Ovary (tissue), 3 donors: Measurements from ENCODE around the gene NAV2.

Source experiments
- POLR2A ChIP-seq: fragments of 450-650 bp; IDR thresholded peaks from one replicate; pipeline ENCODE4 v1.6.1; 2017; ENCODE audit warnings: antibody characterized with exemption, mild to moderate bottlenecking, moderate library complexity
- TF ChIP-seq, protein P1 (sequence below), 3 donors: fragments of 450-650 bp in 2 of 3; fragments of 200-600 bp in 1 of 3; IDR thresholded peaks; one replicate each; pipeline versions ENCODE4 v1.5.1 to v1.8.0; 2016 to 2022; ENCODE audit warnings: antibody characterized with exemption in 3 of 3, mild to moderate bottlenecking in 1 of 3
- donor health status: DM: no; HTN: no; CAD: no.

DNA sequence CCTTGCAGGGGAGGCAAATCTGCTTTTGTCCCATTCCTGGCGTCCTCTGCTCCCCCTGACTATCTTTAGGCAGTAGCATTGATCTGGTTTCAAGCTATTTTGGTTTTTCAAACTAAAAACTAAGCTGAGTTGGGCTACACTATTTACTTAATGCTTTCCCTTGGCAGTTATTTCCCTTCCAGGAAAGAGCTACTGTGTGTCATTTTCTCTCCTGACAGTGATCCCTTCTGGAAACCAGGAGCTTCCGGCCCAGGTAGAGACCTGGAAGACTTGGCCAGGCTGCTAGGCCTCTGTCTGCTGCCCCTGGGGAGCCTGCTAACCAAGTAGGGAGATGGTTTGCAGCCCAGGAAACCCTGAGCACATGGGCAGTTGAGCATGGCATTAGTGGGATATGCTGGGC lies 35.0 kb downstream of the NAV2 start:
- TF ChIP-seq, protein P1, sequence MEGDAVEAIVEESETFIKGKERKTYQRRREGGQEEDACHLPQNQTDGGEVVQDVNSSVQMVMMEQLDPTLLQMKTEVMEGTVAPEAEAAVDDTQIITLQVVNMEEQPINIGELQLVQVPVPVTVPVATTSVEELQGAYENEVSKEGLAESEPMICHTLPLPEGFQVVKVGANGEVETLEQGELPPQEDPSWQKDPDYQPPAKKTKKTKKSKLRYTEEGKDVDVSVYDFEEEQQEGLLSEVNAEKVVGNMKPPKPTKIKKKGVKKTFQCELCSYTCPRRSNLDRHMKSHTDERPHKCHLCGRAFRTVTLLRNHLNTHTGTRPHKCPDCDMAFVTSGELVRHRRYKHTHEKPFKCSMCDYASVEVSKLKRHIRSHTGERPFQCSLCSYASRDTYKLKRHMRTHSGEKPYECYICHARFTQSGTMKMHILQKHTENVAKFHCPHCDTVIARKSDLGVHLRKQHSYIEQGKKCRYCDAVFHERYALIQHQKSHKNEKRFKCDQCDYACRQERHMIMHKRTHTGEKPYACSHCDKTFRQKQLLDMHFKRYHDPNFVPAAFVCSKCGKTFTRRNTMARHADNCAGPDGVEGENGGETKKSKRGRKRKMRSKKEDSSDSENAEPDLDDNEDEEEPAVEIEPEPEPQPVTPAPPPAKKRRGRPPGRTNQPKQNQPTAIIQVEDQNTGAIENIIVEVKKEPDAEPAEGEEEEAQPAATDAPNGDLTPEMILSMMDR (IDR thresholded peaks at IDR 0.05) = no peak
- TF ChIP-seq POLR2A = no peak
